Measurements from ENCODE around the gene RAPGEF1.
A peak's percentile ranks its signal among the peaks of the same experiment; 100 is the strongest.

Gene RAPGEF1

GRCh38 chr9:131645078-131645776, 94.6 kb downstream of the RAPGEF1 start:
- Histone ChIP-seq H2BK120ac (ENCODE audit: low read depth, low read length) (no peak overlapping the region), H3K79me2 (ENCODE audit: control insufficient read depth, insufficient read depth, low read length) (no peaks in the 10 kb centered on the region), H3K56ac (ENCODE audit: low read length) (no peak overlapping the region), H2BK15ac (replicated peaks; ENCODE audit: low read depth) (no peak overlapping the region), H3K23ac (ENCODE audit: low read length) (peak overlapping the region; percentile 2), H3K9ac (ENCODE audit: low read length) (no peak overlapping the region), H2BK5ac (ENCODE audit: low read length) (no peak overlapping the region), H4K8ac (ENCODE audit: low read depth, low read length) (no peak overlapping the region), H3K36me3 (ENCODE audit: control insufficient read depth, insufficient read depth, low read length) (no peaks in the 10 kb centered on the region), H4K5ac (ENCODE audit: low read length) (no peak overlapping the region), H3K4me2 (ENCODE audit: low read length) (no peak overlapping the region), H3K4ac (ENCODE audit: low read depth, low read length) (no peak overlapping the region), H3K79me1 (ENCODE audit: low read length) (peaks cover 1% of the 10 kb centered on the region), H3K18ac (ENCODE audit: low read length) (no peak overlapping the region), H3K27ac (ENCODE audit: low read depth, low read length) (no peak overlapping the region), H3K4me1 (ENCODE audit: control insufficient read depth, low read depth, low read length) (no peaks in the 10 kb centered on the region), H3K27me3 (ENCODE audit: insufficient read depth, low read length, poor library complexity) (no peaks in the 10 kb centered on the region), H3K4me3 (ENCODE audit: low read length) (no peak overlapping the region), H2AK5ac (ENCODE audit: low read length) (no peak overlapping the region)
- no CpG with 5 or more reads among the region's 13 CpGs for WGBS (ENCODE audit: extremely low coverage, insufficient coverage, low lambda C conversion rate)
- no peak for DNase-seq

GRCh38 chr9:131642496-131643083, 97.3 kb downstream of the RAPGEF1 start:
- no peak overlapping the region for H2BK120ac ChIP-seq (ENCODE audit: low read depth, low read length)
- H2AK5ac ChIP-seq (ENCODE audit: low read length): no peak overlapping the region
- DNase-seq: no peak
- no peak overlapping the region for H3K56ac ChIP-seq (ENCODE audit: low read length)
- no peak overlapping the region for H2BK15ac ChIP-seq (replicated peaks; ENCODE audit: low read depth)
- H3K4me1 ChIP-seq (ENCODE audit: control insufficient read depth, low read depth, low read length): no peaks in the 10 kb centered on the region
- H3K79me2 ChIP-seq (ENCODE audit: control insufficient read depth, insufficient read depth, low read length): no peaks in the 10 kb centered on the region
- H3K79me1 ChIP-seq (ENCODE audit: low read length): peaks cover 3% of the 10 kb centered on the region
- H3K4ac ChIP-seq (ENCODE audit: low read depth, low read length): no peak overlapping the region
- no peak overlapping the region for H3K4me3 ChIP-seq (ENCODE audit: low read length)
- no peak overlapping the region for H4K8ac ChIP-seq (ENCODE audit: low read depth, low read length)
- H4K5ac ChIP-seq (ENCODE audit: low read length): no peak overlapping the region
- H3K36me3 ChIP-seq (ENCODE audit: control insufficient read depth, insufficient read depth, low read length): no peaks in the 10 kb centered on the region
- no peak overlapping the region for H3K18ac ChIP-seq (ENCODE audit: low read length)
- no CpG with 5 or more reads among the region's 13 CpGs for WGBS (ENCODE audit: extremely low coverage, insufficient coverage, low lambda C conversion rate)
- H3K23ac ChIP-seq (ENCODE audit: low read length): no peak overlapping the region
- no peak overlapping the region for H3K27ac ChIP-seq (ENCODE audit: low read depth, low read length)
- H3K27me3 ChIP-seq (ENCODE audit: insufficient read depth, low read length, poor library complexity): no peaks in the 10 kb centered on the region
- H3K4me2 ChIP-seq (ENCODE audit: low read length): no peak overlapping the region
- H2BK5ac ChIP-seq (ENCODE audit: low read length): no peak overlapping the region
- H3K9ac ChIP-seq (ENCODE audit: low read length): no peak overlapping the region

- Histone ChIP-seq H4K8ac (ENCODE audit: low read depth, low read length) (no peak overlapping the region), H2BK120ac (ENCODE audit: low read depth, low read length) (no peak overlapping the region), H2BK15ac (replicated peaks; ENCODE audit: low read depth) (no peak overlapping the region), H3K4me3 (ENCODE audit: low read length) (no peak overlapping the region), H3K4me1 (ENCODE audit: control insufficient read depth, low read depth, low read length) (no peaks in the 10 kb centered on the region), H3K27ac (ENCODE audit: low read depth, low read length) (no peak overlapping the region), H3K4ac (ENCODE audit: low read depth, low read length) (no peak overlapping the region), H3K23ac (ENCODE audit: low read length) (no peak overlapping the region), H3K27me3 (ENCODE audit: insufficient read depth, low read length, poor library complexity) (no peaks in the 10 kb centered on the region), H3K9ac (ENCODE audit: low read length) (no peak overlapping the region), H3K36me3 (ENCODE audit: control insufficient read depth, insufficient read depth, low read length) (no peaks in the 10 kb centered on the region), H2AK5ac (ENCODE audit: low read length) (no peak overlapping the region), H3K4me2 (ENCODE audit: low read length) (no peak overlapping the region), H3K79me1 (ENCODE audit: low read length) (peaks cover 3% of the 10 kb centered on the region), H3K18ac (ENCODE audit: low read length) (no peak overlapping the region), H4K5ac (ENCODE audit: low read length) (no peak overlapping the region), H3K56ac (ENCODE audit: low read length) (no peak overlapping the region), H3K79me2 (ENCODE audit: control insufficient read depth, insufficient read depth, low read length) (no peaks in the 10 kb centered on the region), H2BK5ac (ENCODE audit: low read length) (no peak overlapping the region)
- DNase-seq: peak; percentile 35
- WGBS (ENCODE audit: extremely low coverage, insufficient coverage, low lambda C conversion rate): no CpG with 5 or more reads among the region's 18 CpGs
Measured at GRCh38 chr9:131641618-131642495, 98.0 kb downstream of the RAPGEF1 start.

DNA sequence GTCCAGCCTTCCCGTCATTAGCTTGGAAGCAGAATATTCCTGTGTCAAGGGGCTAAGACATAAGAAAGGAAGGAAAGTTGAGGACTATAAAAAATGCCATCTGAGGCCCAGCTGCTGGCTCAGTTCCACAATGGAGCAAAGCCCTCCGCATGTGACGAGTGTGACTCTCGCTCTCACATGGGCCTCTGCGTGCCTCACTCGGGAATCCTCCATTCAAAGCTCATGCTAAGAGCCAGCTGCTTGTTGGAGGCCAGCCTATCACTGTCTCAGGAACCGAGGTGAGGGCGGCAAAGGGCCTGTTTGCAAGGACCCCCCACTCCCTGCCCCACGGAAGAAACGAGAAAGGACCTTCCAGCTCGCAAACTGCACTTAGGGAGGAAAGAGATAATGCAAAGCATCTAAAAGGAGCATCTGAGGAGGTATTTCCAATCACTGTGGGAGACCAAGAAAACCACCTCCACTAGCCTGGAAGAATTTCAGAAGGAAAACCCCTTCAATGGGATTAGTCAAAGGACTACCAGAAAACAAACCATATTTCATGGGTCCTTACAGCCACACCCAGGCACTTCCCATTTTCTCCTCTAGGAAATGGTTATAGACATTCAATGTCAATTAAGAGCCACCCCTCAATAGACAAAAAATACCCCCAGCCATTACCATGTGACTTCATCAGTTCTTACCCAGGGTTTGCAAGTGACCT, 99.3 kb downstream of the RAPGEF1 start:
- Histone ChIP-seq H4K5ac (ENCODE audit: low read length) (no peak overlapping the region), H3K4me2 (ENCODE audit: low read length) (no peak overlapping the region), H3K79me2 (ENCODE audit: control insufficient read depth, insufficient read depth, low read length) (no peaks in the 10 kb centered on the region), H3K56ac (ENCODE audit: low read length) (no peak overlapping the region), H2BK120ac (ENCODE audit: low read depth, low read length) (no peak overlapping the region), H3K18ac (ENCODE audit: low read length) (no peak overlapping the region), H2BK5ac (ENCODE audit: low read length) (no peak overlapping the region), H3K4me1 (ENCODE audit: control insufficient read depth, low read depth, low read length) (no peaks in the 10 kb centered on the region), H3K4me3 (ENCODE audit: low read length) (no peak overlapping the region), H3K4ac (ENCODE audit: low read depth, low read length) (no peak overlapping the region), H2BK15ac (replicated peaks; ENCODE audit: low read depth) (no peak overlapping the region), H3K36me3 (ENCODE audit: control insufficient read depth, insufficient read depth, low read length) (no peaks in the 10 kb centered on the region), H3K79me1 (ENCODE audit: low read length) (peaks cover 3% of the 10 kb centered on the region), H3K27me3 (ENCODE audit: insufficient read depth, low read length, poor library complexity) (no peaks in the 10 kb centered on the region), H3K27ac (ENCODE audit: low read depth, low read length) (no peak overlapping the region), H2AK5ac (ENCODE audit: low read length) (no peak overlapping the region), H3K9ac (ENCODE audit: low read length) (no peak overlapping the region), H3K23ac (ENCODE audit: low read length) (no peak overlapping the region), H4K8ac (ENCODE audit: low read depth, low read length) (no peak overlapping the region)
- DNase-seq: no peak
- no CpG with 5 or more reads among the region's 11 CpGs for WGBS (ENCODE audit: extremely low coverage, insufficient coverage, low lambda C conversion rate)

DNA sequence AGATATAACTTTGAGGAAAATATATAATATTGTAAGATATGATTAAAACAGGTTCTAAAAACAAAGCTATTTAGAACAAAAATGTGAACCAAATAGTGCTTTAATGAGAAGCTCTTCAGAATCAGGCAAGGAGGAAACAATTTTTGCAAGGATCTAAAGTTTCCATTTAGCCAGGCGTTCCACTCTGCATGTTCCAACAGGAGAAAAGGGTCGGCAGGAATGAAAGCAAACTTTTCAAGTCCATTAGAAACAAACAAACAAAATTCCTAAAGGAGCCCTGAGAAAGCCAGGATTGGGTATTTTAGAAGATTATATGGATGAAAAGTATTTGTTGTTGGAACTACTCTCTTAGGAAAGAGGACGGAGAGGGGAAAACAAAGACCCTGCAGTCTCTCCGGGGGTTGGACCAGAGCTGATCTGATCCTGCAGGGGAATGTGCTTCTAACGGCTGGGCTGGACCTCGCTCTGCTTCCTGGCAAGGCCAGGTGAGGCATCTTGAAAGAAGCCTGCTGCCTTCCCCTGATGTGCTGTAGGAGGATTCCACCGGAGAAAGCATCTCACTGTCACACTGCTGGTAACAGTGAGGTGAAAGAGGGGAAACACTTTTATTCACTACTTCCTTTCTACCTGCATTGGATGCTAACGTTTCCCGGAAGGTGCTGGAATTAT, 100.0 kb downstream of the RAPGEF1 start:
- DNase-seq: no peak
- Histone ChIP-seq H3K9ac (ENCODE audit: low read length) (no peak overlapping the region), H3K79me2 (ENCODE audit: control insufficient read depth, insufficient read depth, low read length) (no peaks in the 10 kb centered on the region), H3K79me1 (ENCODE audit: low read length) (peaks cover 2% of the 10 kb centered on the region), H3K27me3 (ENCODE audit: insufficient read depth, low read length, poor library complexity) (no peaks in the 10 kb centered on the region), H2BK120ac (ENCODE audit: low read depth, low read length) (no peak overlapping the region), H3K4me2 (ENCODE audit: low read length) (no peak overlapping the region), H3K23ac (ENCODE audit: low read length) (no peak overlapping the region), H2BK5ac (ENCODE audit: low read length) (no peak overlapping the region), H3K56ac (ENCODE audit: low read length) (no peak overlapping the region), H2AK5ac (ENCODE audit: low read length) (no peak overlapping the region), H3K4me1 (ENCODE audit: control insufficient read depth, low read depth, low read length) (peaks cover 2% of the 10 kb centered on the region), H4K8ac (ENCODE audit: low read depth, low read length) (no peak overlapping the region), H2BK15ac (replicated peaks; ENCODE audit: low read depth) (no peak overlapping the region), H4K5ac (ENCODE audit: low read length) (no peak overlapping the region), H3K4ac (ENCODE audit: low read depth, low read length) (no peak overlapping the region), H3K27ac (ENCODE audit: low read depth, low read length) (no peak overlapping the region), H3K4me3 (ENCODE audit: low read length) (no peak overlapping the region), H3K36me3 (ENCODE audit: control insufficient read depth, insufficient read depth, low read length) (no peaks in the 10 kb centered on the region), H3K18ac (ENCODE audit: low read length) (no peak overlapping the region)
- WGBS (ENCODE audit: extremely low coverage, insufficient coverage, low lambda C conversion rate): no CpG with 5 or more reads among the region's 9 CpGs
